Measurements from ENCODE around the gene PRKCE. TPM values are rescaled to one million over a fixed set of nuclear protein-coding genes. Genes with fewer than 3 reads are reported as not detected.

Gene PRKCE
- total and polyA plus RNA-seq, 2 experiments from 2014 or later: 0.94 to 1.2 TPM

DNA sequence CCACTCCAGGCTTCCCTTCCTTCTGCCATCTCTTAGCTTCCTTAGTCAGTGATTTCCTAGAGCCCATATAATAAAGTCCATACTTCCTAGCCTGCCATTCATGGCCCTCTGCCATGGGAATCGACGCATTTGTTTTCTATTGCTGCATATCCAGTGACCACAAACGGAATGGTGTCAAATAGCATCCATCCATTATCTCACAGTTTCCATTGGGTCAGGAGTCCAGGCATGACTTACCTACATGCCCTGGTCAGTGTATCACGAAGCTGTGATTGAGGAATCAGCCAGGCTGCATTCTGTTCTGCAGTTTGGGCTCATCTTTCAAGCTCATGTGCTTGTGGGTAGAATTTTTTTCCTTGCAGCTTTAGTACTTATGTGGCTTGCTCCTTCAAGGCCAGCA, 436.0 kb downstream of the PRKCE start:
- H2AFZ ChIP-seq: no peak overlapping the region
- no peaks in the 10 kb centered on the region for H4K20me1 ChIP-seq (replicated peaks; ENCODE audit: insufficient read depth)
- H3K9me2 ChIP-seq (ENCODE audit: insufficient read depth): 0 out of 2 replicates have a peak, but pooled peaks cover 6% of the 10 kb centered on the region
- no peak for ATAC-seq
- H3K4me3 Mint-ChIP-seq: no peak overlapping the region
- H3K36me3 ChIP-seq (ENCODE audit: insufficient read depth): no peaks in the 10 kb centered on the region
- H3K27me3 Mint-ChIP-seq (ENCODE audit: insufficient read depth, low read depth, poor library complexity): peaks cover 1% of the 10 kb centered on the region
- H3K36me3 Mint-ChIP-seq (ENCODE audit: low read depth): no peaks in the 10 kb centered on the region
- H3K4me3 ChIP-seq: no peak overlapping the region
- no peak for DNase-seq (ENCODE audit: low spot score)
- H3K4me1 Mint-ChIP-seq: peaks cover 3% of the 10 kb centered on the region; the same call in 2 of the 3 replicates
- H3F3A ChIP-seq (replicated peaks; ENCODE audit: low read depth): no peaks in the 10 kb centered on the region
- TF ChIP-seq ZNF331 (CRISPR knock-in tag; IDR thresholded peaks at IDR 0.05; ENCODE audit: low read depth): no peak
- TF ChIP-seq STAT1 (IDR thresholded peaks at IDR 0.05; ENCODE audit: unreplicated experiment): no peak
- TF ChIP-seq, protein P1, sequence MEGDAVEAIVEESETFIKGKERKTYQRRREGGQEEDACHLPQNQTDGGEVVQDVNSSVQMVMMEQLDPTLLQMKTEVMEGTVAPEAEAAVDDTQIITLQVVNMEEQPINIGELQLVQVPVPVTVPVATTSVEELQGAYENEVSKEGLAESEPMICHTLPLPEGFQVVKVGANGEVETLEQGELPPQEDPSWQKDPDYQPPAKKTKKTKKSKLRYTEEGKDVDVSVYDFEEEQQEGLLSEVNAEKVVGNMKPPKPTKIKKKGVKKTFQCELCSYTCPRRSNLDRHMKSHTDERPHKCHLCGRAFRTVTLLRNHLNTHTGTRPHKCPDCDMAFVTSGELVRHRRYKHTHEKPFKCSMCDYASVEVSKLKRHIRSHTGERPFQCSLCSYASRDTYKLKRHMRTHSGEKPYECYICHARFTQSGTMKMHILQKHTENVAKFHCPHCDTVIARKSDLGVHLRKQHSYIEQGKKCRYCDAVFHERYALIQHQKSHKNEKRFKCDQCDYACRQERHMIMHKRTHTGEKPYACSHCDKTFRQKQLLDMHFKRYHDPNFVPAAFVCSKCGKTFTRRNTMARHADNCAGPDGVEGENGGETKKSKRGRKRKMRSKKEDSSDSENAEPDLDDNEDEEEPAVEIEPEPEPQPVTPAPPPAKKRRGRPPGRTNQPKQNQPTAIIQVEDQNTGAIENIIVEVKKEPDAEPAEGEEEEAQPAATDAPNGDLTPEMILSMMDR (conservative IDR thresholded peaks at IDR 0.05; ENCODE audit: low read depth in 2 of 2): no peak
- TF ChIP-seq JUNB (IDR thresholded peaks at IDR 0.05; ENCODE audit: unreplicated experiment): no peak
- no peak for TF ChIP-seq EZH2phosphoT487 (IDR thresholded peaks at IDR 0.05; ENCODE audit: unreplicated experiment)
- no peak for TF ChIP-seq ZNF114 (CRISPR knock-in tag; IDR thresholded peaks at IDR 0.05)
- no peak for TF ChIP-seq POLR2AphosphoS5 (IDR thresholded peaks at IDR 0.05; ENCODE audit: low read depth)
- TF ChIP-seq, protein P2, sequence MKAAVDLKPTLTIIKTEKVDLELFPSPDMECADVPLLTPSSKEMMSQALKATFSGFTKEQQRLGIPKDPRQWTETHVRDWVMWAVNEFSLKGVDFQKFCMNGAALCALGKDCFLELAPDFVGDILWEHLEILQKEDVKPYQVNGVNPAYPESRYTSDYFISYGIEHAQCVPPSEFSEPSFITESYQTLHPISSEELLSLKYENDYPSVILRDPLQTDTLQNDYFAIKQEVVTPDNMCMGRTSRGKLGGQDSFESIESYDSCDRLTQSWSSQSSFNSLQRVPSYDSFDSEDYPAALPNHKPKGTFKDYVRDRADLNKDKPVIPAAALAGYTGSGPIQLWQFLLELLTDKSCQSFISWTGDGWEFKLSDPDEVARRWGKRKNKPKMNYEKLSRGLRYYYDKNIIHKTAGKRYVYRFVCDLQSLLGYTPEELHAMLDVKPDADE (IDR thresholded peaks at IDR 0.05): no peak
- TF ChIP-seq, protein P3, sequence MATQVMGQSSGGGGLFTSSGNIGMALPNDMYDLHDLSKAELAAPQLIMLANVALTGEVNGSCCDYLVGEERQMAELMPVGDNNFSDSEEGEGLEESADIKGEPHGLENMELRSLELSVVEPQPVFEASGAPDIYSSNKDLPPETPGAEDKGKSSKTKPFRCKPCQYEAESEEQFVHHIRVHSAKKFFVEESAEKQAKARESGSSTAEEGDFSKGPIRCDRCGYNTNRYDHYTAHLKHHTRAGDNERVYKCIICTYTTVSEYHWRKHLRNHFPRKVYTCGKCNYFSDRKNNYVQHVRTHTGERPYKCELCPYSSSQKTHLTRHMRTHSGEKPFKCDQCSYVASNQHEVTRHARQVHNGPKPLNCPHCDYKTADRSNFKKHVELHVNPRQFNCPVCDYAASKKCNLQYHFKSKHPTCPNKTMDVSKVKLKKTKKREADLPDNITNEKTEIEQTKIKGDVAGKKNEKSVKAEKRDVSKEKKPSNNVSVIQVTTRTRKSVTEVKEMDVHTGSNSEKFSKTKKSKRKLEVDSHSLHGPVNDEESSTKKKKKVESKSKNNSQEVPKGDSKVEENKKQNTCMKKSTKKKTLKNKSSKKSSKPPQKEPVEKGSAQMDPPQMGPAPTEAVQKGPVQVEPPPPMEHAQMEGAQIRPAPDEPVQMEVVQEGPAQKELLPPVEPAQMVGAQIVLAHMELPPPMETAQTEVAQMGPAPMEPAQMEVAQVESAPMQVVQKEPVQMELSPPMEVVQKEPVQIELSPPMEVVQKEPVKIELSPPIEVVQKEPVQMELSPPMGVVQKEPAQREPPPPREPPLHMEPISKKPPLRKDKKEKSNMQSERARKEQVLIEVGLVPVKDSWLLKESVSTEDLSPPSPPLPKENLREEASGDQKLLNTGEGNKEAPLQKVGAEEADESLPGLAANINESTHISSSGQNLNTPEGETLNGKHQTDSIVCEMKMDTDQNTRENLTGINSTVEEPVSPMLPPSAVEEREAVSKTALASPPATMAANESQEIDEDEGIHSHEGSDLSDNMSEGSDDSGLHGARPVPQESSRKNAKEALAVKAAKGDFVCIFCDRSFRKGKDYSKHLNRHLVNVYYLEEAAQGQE (IDR thresholded peaks at IDR 0.05; ENCODE audit: unreplicated experiment): no peak
- TF ChIP-seq, protein P4, sequence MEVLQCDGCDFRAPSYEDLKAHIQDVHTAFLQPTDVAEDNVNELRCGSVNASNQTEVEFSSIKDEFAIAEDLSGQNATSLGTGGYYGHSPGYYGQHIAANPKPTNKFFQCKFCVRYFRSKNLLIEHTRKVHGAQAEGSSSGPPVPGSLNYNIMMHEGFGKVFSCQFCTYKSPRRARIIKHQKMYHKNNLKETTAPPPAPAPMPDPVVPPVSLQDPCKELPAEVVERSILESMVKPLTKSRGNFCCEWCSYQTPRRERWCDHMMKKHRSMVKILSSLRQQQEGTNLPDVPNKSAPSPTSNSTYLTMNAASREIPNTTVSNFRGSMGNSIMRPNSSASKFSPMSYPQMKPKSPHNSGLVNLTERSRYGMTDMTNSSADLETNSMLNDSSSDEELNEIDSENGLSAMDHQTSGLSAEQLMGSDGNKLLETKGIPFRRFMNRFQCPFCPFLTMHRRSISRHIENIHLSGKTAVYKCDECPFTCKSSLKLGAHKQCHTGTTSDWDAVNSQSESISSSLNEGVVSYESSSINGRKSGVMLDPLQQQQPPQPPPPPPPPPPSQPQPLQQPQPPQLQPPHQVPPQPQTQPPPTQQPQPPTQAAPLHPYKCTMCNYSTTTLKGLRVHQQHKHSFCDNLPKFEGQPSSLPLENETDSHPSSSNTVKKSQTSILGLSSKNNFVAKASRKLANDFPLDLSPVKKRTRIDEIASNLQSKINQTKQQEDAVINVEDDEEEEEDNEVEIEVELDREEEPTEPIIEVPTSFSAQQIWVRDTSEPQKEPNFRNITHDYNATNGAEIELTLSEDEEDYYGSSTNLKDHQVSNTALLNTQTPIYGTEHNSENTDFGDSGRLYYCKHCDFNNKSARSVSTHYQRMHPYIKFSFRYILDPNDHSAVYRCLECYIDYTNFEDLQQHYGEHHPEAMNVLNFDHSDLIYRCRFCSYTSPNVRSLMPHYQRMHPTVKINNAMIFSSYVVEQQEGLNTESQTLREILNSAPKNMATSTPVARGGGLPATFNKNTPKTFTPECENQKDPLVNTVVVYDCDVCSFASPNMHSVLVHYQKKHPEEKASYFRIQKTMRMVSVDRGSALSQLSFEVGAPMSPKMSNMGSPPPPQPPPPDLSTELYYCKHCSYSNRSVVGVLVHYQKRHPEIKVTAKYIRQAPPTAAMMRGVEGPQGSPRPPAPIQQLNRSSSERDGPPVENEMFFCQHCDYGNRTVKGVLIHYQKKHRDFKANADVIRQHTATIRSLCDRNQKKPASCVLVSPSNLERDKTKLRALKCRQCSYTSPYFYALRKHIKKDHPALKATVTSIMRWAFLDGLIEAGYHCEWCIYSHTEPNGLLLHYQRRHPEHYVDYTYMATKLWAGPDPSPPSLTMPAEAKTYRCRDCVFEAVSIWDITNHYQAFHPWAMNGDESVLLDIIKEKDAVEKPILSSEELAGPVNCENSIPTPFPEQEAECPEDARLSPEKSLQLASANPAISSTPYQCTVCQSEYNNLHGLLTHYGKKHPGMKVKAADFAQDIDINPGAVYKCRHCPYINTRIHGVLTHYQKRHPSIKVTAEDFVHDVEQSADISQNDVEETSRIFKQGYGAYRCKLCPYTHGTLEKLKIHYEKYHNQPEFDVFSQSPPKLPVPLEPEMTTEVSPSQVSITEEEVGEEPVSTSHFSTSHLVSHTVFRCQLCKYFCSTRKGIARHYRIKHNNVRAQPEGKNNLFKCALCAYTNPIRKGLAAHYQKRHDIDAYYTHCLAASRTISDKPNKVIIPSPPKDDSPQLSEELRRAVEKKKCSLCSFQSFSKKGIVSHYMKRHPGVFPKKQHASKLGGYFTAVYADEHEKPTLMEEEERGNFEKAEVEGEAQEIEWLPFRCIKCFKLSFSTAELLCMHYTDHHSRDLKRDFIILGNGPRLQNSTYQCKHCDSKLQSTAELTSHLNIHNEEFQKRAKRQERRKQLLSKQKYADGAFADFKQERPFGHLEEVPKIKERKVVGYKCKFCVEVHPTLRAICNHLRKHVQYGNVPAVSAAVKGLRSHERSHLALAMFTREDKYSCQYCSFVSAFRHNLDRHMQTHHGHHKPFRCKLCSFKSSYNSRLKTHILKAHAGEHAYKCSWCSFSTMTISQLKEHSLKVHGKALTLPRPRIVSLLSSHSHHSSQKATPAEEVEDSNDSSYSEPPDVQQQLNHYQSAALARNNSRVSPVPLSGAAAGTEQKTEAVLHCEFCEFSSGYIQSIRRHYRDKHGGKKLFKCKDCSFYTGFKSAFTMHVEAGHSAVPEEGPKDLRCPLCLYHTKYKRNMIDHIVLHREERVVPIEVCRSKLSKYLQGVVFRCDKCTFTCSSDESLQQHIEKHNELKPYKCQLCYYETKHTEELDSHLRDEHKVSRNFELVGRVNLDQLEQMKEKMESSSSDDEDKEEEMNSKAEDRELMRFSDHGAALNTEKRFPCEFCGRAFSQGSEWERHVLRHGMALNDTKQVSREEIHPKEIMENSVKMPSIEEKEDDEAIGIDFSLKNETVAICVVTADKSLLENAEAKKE (CRISPR knock-in tag; IDR thresholded peaks at IDR 0.05): no peak
- TF ChIP-seq NANOG (IDR thresholded peaks at IDR 0.05; ENCODE audit: borderline replicate concordance): no peak
- no peak for TF ChIP-seq EZH2 (IDR thresholded peaks at IDR 0.05; ENCODE audit: low read depth, unreplicated experiment)
- no peak for TF ChIP-seq CREB1 (CRISPR knock-in tag; IDR thresholded peaks at IDR 0.05; ENCODE audit: low read depth)
- no peak overlapping the region for H3K4me2 ChIP-seq
- H3K4me1 ChIP-seq (ENCODE audit: insufficient read depth): no peaks in the 10 kb centered on the region
- H3K27ac Mint-ChIP-seq: no peak overlapping the region
- H3K9me3 Mint-ChIP-seq: no peaks in the 10 kb centered on the region
- H3K27me3 ChIP-seq (ENCODE audit: insufficient read depth): no peaks in the 10 kb centered on the region
- H3K27ac ChIP-seq (ENCODE audit: low read depth): no peak overlapping the region
- no peaks in the 10 kb centered on the region for H3K79me2 ChIP-seq (replicated peaks; ENCODE audit: insufficient read depth)
